Breast epithelium (tissue), 3 donors: Measurements from ENCODE around the gene SUCO.

Experiments used
- CTCF ChIP-seq, 3 donors: fragments of 450-650 bp; IDR thresholded peaks; one replicate each; pipeline ENCODE4 v1.5.1; 2016 to 2017; ENCODE audit warnings: antibody characterized with exemption in 3 of 3, mild to moderate bottlenecking in 3 of 3, moderate library complexity in 3 of 3
- POLR2AphosphoS5 ChIP-seq, 3 donors: sonication (generic); formaldehyde crosslinking; IDR thresholded peaks; one replicate each; pipeline ENCODE4 v1.6.1; 2017; ENCODE audit warnings: antibody characterized with exemption in 3 of 3

DNA sequence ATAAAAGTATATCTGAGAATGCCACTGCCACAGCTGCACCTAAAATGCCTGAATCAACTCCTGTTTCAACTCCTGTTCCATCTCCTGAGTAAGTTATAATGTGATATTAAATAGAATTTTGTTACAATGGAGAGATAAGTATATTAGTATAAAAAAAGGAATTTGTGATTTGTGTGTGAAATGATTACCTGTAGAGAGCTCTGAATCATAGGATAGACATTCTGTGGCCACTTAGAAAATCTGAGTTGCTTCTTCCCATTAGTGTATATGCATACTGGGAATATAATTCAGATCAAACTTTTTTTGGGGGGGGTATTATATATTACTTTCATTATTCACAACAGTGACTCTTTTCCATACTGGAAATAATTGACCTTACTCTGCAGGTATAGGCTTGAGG lies 52.9 kb downstream of the SUCO start:
- no peak for TF ChIP-seq CTCF (IDR thresholded peaks at IDR 0.05)
- TF ChIP-seq POLR2AphosphoS5 (IDR thresholded peaks at IDR 0.05) = no peak
